ENCODE data around the gene ISM1. TPM values are rescaled to one million over a fixed set of nuclear protein-coding genes. Genes with fewer than 3 reads are reported as not detected.

Gene ISM1
- total and polyA plus RNA-seq, 9 donors, result 0.10 to 3.6 (median 0.31) TPM; not detected in 1

DNA sequence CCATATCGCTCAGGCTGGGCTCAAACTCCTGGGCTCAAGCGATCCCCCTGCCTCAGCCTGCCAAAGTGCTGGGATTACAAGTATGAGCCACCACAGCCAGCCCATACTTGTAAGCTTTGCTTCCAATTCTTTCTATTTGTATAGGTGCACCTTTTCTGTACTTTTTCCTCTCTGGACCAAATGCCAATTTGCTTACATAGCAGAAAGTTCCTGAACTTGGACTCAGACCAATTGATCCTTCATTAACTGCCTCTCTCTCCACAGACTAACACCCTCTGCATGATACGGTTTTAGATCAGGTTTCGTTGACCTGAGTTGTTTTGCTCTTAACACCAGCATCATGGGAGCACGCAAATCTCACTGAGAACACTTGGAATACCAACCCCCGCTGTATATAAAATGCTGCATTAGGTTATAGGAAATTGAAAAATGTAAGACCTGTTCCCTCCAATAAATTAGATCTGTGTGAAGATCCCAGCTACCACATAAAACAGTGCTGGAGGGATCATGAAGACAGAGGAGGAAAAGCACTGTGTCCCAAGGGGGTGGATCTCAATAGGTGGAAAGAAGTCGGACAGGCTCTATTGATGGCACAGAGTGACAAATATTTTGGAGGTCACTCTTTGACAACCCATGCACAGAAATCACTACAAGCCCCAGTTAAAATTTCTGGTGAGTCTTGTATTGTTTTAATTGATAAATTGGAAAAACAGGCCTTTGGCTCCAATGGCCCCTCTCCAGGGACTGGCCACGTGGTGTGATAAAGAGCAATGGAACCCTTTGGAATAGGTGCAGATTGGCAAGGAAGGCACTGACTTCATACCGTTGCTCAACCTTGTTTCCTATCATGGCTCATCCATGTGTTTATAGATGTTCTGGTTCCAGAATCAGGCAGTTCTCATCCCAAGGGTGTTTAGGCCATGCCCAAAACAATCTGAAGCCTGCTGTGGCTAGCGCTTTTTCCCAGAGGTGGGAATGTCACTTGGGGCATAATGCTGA, 51.2 kb downstream of the ISM1 start:
- H3K4me3 ChIP-seq, result no peak overlapping the region
- TF ChIP-seq POLR2A (IDR thresholded peaks at IDR 0.05) (no peak), EP300 (IDR thresholded peaks at IDR 0.05) (no peak)
- TF ChIP-seq, protein P1, sequence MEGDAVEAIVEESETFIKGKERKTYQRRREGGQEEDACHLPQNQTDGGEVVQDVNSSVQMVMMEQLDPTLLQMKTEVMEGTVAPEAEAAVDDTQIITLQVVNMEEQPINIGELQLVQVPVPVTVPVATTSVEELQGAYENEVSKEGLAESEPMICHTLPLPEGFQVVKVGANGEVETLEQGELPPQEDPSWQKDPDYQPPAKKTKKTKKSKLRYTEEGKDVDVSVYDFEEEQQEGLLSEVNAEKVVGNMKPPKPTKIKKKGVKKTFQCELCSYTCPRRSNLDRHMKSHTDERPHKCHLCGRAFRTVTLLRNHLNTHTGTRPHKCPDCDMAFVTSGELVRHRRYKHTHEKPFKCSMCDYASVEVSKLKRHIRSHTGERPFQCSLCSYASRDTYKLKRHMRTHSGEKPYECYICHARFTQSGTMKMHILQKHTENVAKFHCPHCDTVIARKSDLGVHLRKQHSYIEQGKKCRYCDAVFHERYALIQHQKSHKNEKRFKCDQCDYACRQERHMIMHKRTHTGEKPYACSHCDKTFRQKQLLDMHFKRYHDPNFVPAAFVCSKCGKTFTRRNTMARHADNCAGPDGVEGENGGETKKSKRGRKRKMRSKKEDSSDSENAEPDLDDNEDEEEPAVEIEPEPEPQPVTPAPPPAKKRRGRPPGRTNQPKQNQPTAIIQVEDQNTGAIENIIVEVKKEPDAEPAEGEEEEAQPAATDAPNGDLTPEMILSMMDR (IDR thresholded peaks at IDR 0.05), result no peak
- DNase-seq, result no peak
- no peaks in the 10 kb centered on the region for H3K36me3 ChIP-seq
- intact Hi-C loops (cut with DNase I), result no loop called here
- H3K27ac ChIP-seq, result no peak overlapping the region
- WGBS, 3 donors, result 82 to 87% (median 83%) methylated on average over 10 of the region's 10 CpGs
- H3K27me3 ChIP-seq, result no peaks in the 10 kb centered on the region
- no peaks in the 10 kb centered on the region for H3K4me1 ChIP-seq (ENCODE audit: insufficient read depth)
- H3K9me3 ChIP-seq, result no peaks in the 10 kb centered on the region

GRCh38 chr20:13274275-13274861, 53.3 kb downstream of the ISM1 start:
- no peak for DNase-seq
- H3K4me1 ChIP-seq (ENCODE audit: insufficient read depth), result no peaks in the 10 kb centered on the region
- TF ChIP-seq POLR2A (IDR thresholded peaks at IDR 0.05) (no peak), EP300 (IDR thresholded peaks at IDR 0.05) (no peak)
- TF ChIP-seq, protein P1 (IDR thresholded peaks at IDR 0.05), result no peak
- no peaks in the 10 kb centered on the region for H3K36me3 ChIP-seq
- no peaks in the 10 kb centered on the region for H3K27me3 ChIP-seq
- H3K4me3 ChIP-seq, result no peak overlapping the region
- WGBS, 3 donors, result 16 to 23% (median 19%) methylated on average over 18 of the region's 18 CpGs
- H3K27ac ChIP-seq, result no peak overlapping the region
- intact Hi-C loops (cut with DNase I), result no loop called here
- no peaks in the 10 kb centered on the region for H3K9me3 ChIP-seq

GRCh38 chr20:13276945-13277541, 56.0 kb downstream of the ISM1 start:
- TF ChIP-seq EP300 (IDR thresholded peaks at IDR 0.05) (no peak), POLR2A (IDR thresholded peaks at IDR 0.05) (no peak)
- TF ChIP-seq, protein P1 (IDR thresholded peaks at IDR 0.05), result no peak
- Histone ChIP-seq H3K36me3 (no peaks in the 10 kb centered on the region), H3K27ac (no peak overlapping the region), H3K9me3 (no peaks in the 10 kb centered on the region), H3K27me3 (no peaks in the 10 kb centered on the region), H3K4me1 (ENCODE audit: insufficient read depth) (no peaks in the 10 kb centered on the region), H3K4me3 (no peak overlapping the region)
- WGBS, 3 donors, result 46 to 59% (median 51%) methylated on average over 6 of the region's 6 CpGs
- no peak for DNase-seq
- intact Hi-C loops (cut with DNase I), result no loop called here

DNA sequence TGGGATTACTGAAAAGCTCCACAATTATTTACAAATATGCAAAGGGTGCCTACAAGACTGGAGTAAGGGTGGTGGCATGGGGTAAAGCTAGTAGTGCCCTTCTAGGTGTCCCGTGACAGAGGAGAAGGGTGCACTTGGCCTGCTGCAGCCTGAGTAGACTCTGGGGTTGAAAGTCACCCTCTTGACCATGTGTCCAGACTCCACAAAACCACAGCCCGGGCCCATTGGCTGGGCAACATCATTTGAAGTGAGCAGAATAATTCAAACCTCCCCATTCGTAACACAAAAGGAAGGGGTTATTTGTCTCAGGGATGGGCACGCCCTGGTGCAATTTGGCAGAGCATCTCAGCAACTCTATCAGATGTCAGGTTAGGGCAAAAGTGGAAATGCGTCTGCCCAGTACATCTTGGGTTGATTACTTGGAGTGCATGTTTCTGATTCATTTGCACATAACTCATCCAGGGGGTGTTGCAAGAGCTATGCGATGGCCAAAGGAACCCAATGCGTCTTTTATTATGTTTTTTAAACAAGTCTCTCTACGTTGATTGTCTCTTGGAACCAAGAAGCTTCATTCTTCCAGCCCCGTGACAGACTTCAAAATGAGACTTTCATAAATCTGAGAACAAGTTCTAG, 56.7 kb downstream of the ISM1 start:
- DNase-seq, result no peak
- H3K4me1 ChIP-seq (ENCODE audit: insufficient read depth), result no peaks in the 10 kb centered on the region
- TF ChIP-seq POLR2A (IDR thresholded peaks at IDR 0.05), result no peak
- TF ChIP-seq, protein P1 (IDR thresholded peaks at IDR 0.05), result no peak
- TF ChIP-seq EP300 (IDR thresholded peaks at IDR 0.05), result no peak
- no peak overlapping the region for H3K27ac ChIP-seq
- intact Hi-C loops (cut with DNase I), result no loop called here
- no peaks in the 10 kb centered on the region for H3K36me3 ChIP-seq
- no peak overlapping the region for H3K4me3 ChIP-seq
- no peaks in the 10 kb centered on the region for H3K9me3 ChIP-seq
- no peaks in the 10 kb centered on the region for H3K27me3 ChIP-seq
- WGBS, 3 donors, result 90 to 92% (median 91%) methylated on average over 9 of the region's 9 CpGs
